Adrenal gland (tissue), 12 donors: Measurements from ENCODE around the gene SLC27A3. TPM values are rescaled to one million over a fixed set of nuclear protein-coding genes. Genes with fewer than 3 reads are reported as not detected.

Source experiments
- DNase-seq, 7 donors: peaks; one replicate each; pipeline ENCODE4 v3.0.0-alpha.2; 2019 to 2020
- H3K27ac ChIP-seq, 5 donors: fragments of 200-600 bp; sonication (generic) in 4 of 5; 1 replicate in 3 of 5; 2 replicates in 2 of 5; pipeline versions ENCODE4 v1.5.1 to v1.8.0; 2016 to 2020; ENCODE audit warnings: mild to moderate bottlenecking in 1 of 5
- H3K27me3 ChIP-seq: fragments of 200-600 bp; 2 replicates; pipeline ENCODE4 v1.8.0; 2021
- H3K36me3 ChIP-seq, 2 donors: fragments of 200-600 bp; replicated peaks in 1 of 2; 1 replicate in 1 of 2; 2 replicates in 1 of 2; pipeline versions ENCODE4 v1.5.1 to v1.8.0; 2018 to 2022
- H3K4me1 ChIP-seq, 2 donors: fragments of 200-600 bp; replicated peaks in 1 of 2; 1 replicate in 1 of 2; 2 replicates in 1 of 2; pipeline versions ENCODE4 v1.5.1 to v1.8.0; 2018 to 2021
- H3K4me3 ChIP-seq, 4 donors: fragments of 200-600 bp; sonication (generic) in 3 of 4; one replicate each; pipeline ENCODE4 v1.5.1; 2016 to 2018
- H3K9me3 ChIP-seq, 3 donors: fragments of 200-600 bp; sonication (generic) in 1 of 3; replicated peaks in 1 of 3; 1 replicate in 2 of 3; 2 replicates in 1 of 3; pipeline versions ENCODE4 v1.5.1 to v1.8.0; 2016 to 2021
- POLR2A ChIP-seq, 2 donors: fragments of 450-650 bp; IDR thresholded peaks; one replicate each; pipeline ENCODE4 v1.6.1; 2017; ENCODE audit warnings: antibody characterized with exemption in 2 of 2, mild to moderate bottlenecking in 2 of 2, moderate library complexity in 1 of 2
- WGBS, 4 donors: extraction: QIAGEN DNeasy Blood & Tissue Kit in 2 of 4; methylation state at CpG; one replicate each; pipeline versions ENCODE4 v1.1.5 to v1.1.7; 2013 to 2017; 5-methylcytosine and 5-hydroxymethylcytosine counted together
- intact Hi-C, 2 donors: fragments of 100-400 bp; cut with DNase I; formaldehyde crosslinking; loops; one replicate each; pipeline versions ENCODE4 v1.14.1 to v1.15.0; 2022 to 2023
- polyA plus RNA-seq, 3 donors: library from polyadenylated mRNA; stranded (reverse); fragments of 200-250 nt in 2 of 3; fragments of 350-450 nt in 1 of 3; fragmentation: Illumina TruSeq in 1 of 3; extraction: RNeasy Lipid Tissue Mini Kit (QIAGEN cat#74804) in 1 of 3; gene quantifications; one replicate each; pipeline ENCODE4 v1.2.3, GENCODE V29; 2013 to 2014
- total RNA-seq, 9 donors: library from RNA; depleted of rRNA in 4 of 9; stranded (reverse); fragments of >200 nt in 4 of 9; fragments of 120-200 nt in 1 of 9; fragmentation: NEBNext Ultra II Directional in 1 of 9; extraction: Animal tissue kit (Norgen Biotek cat#: 25700) in 1 of 9; gene quantifications; one replicate each; pipeline versions ENCODE4 v1.1.0 to v1.2.4, GENCODE V29; 2013 to 2023
- TF ChIP-seq, protein P1 (sequence below), 6 experiments: fragments of 450-650 bp in 4 of 6; fragments of 200-600 bp in 2 of 6; sonication (generic) in 1 of 6; IDR thresholded peaks; 1 replicate in 5 of 6; 2 replicates in 1 of 6; pipeline versions ENCODE4 v1.5.1 to v1.8.0; 2016 to 2021; ENCODE audit warnings: antibody characterized with exemption in 6 of 6, mild to moderate bottlenecking in 2 of 6, moderate library complexity in 1 of 6
- donor health status: healthy with polysubstance abuse.
- donor health status: Bipolar disorder and iron deficiency.
- donor health status: DM: yes; HTN: yes; CAD: no.
- donor health status: DM: no; HTN: no; CAD: no.
- donor health status: DM: no; HTN: no; CAD: no.
- donor health status: DM: yes; HTN: yes; CAD: no.

Gene SLC27A3
- total and polyA plus RNA-seq, 12 donors = 9.5 to 85.0 (median 15.9) TPM

- peak; percentile 88 to 93 (median 90) for DNase-seq
- no peaks in the 10 kb centered on the region for H3K9me3 ChIP-seq
- peak overlapping the region; percentile 88 to 97 (median 95) for H3K27ac ChIP-seq
- TF ChIP-seq POLR2A (IDR thresholded peaks at IDR 0.05) = peak; percentile 80
- TF ChIP-seq, protein P1, sequence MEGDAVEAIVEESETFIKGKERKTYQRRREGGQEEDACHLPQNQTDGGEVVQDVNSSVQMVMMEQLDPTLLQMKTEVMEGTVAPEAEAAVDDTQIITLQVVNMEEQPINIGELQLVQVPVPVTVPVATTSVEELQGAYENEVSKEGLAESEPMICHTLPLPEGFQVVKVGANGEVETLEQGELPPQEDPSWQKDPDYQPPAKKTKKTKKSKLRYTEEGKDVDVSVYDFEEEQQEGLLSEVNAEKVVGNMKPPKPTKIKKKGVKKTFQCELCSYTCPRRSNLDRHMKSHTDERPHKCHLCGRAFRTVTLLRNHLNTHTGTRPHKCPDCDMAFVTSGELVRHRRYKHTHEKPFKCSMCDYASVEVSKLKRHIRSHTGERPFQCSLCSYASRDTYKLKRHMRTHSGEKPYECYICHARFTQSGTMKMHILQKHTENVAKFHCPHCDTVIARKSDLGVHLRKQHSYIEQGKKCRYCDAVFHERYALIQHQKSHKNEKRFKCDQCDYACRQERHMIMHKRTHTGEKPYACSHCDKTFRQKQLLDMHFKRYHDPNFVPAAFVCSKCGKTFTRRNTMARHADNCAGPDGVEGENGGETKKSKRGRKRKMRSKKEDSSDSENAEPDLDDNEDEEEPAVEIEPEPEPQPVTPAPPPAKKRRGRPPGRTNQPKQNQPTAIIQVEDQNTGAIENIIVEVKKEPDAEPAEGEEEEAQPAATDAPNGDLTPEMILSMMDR (IDR thresholded peaks at IDR 0.05) = peak in 4 of 6 experiments; percentile 9 to 51 (median 36)
- no peaks in the 10 kb centered on the region for H3K27me3 ChIP-seq
- peak overlapping the region in 3 of 4 donors; percentile 51 to 82 (median 62) for H3K4me3 ChIP-seq
- intact Hi-C loops = no loop called here
- 0% methylated on average over 18 to 60 of the region's 61 CpGs for WGBS, 4 donors
- H3K4me1 ChIP-seq = peaks cover 11 to 22% of the 10 kb centered on the region in 2 donors
- no peaks in the 10 kb centered on the region for H3K36me3 ChIP-seq
These were observed 8.3 kb downstream of the SLC27A3 start for GRCh38 chr1:153783233-153784190.

DNA sequence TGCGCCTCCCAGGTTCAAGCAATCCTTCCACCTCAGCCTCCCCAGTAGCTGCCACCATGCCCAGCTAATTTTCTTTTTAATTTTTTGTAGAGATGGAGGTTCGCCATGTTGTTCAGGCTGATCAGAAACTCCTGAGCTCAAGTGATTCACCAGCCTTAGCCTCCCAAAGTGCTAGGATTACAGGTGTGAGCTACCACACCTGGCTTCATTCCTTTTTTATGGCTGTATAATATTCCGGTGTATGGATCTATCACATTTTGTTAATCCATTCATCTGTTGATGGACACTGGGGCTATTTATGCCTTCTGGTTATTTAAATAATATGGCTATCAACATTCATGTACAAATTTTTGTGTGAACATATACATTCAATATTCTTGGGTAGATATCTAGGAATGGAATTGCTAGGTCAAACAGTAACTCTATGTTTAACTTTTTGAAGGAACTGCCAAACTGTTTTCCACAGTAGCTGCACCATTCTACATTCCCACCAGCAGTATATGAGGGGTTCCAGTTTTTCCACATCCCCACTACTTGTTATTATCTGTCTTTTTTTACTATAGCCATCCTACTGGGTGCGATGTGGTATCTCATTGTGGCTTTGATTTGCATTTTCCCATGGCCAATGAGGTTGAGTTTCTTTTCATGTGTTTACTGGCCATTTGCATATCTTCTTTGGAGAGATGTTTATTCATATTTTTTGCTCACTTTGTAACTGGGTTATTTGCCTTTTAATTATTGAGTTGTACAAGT, 11.0 kb downstream of the SLC27A3 start:
- no peak for DNase-seq
- Histone ChIP-seq H3K36me3 (no peaks in the 10 kb centered on the region), H3K4me1 (peaks cover 0 to 27% of the 10 kb centered on the region in 2 donors), H3K27me3 (no peaks in the 10 kb centered on the region), H3K4me3 (no peak overlapping the region), H3K27ac (no peak overlapping the region), H3K9me3 (no peaks in the 10 kb centered on the region)
- 88 to 95% (median 93%) methylated on average over 4 of the region's 4 CpGs for WGBS, 4 donors
- intact Hi-C loops = no loop called here
- TF ChIP-seq POLR2A (IDR thresholded peaks at IDR 0.05) = no peak
- TF ChIP-seq, protein P1 (IDR thresholded peaks at IDR 0.05) = no peak

- WGBS, 4 donors = 63 to 70% (median 66%) methylated on average over 17 to 22 of the region's 22 CpGs
- Histone ChIP-seq H3K4me1 (peaks cover 0 to 18% of the 10 kb centered on the region in 2 donors), H3K27me3 (no peaks in the 10 kb centered on the region), H3K9me3 (no peaks in the 10 kb centered on the region), H3K27ac (peak overlapping the region; percentile 57 to 92 (median 74)), H3K36me3 (no peaks in the 10 kb centered on the region), H3K4me3 (peak overlapping the region in 1 of 4 donors; percentile 28)
- peak in 1 of 7 donors; percentile 14 for DNase-seq
- TF ChIP-seq POLR2A (IDR thresholded peaks at IDR 0.05) = no peak
- TF ChIP-seq, protein P1 (IDR thresholded peaks at IDR 0.05) = no peak
- intact Hi-C loops = loop anchor here (10.0 kb wide), 1 partner anchor 155 kb away; the partner anchor contains the start of gene DENND4B (in 2 of the 2)
These were observed 14.3 kb downstream of the SLC27A3 start for GRCh38 chr1:153789478-153790034.
